Colonic mucosa (tissue), 4 donors: ENCODE results near the gene TCF7L1. TPM values are rescaled to one million over a fixed set of nuclear protein-coding genes. Genes with fewer than 3 reads are reported as not detected.
A peak's percentile ranks its signal among the peaks of the same experiment; 100 is the strongest.
"Not testable (repeated sequence)": the region's sequence is repeated elsewhere in the genome, so short reads cannot be mapped to it uniquely, and the experiment has no call there.

Experiments used
- DNase-seq: peaks from one replicate; pipeline ENCODE4 v3.0.0-alpha.2; 2020
- H3K27ac ChIP-seq: fragments of 200-600 bp; one replicate; pipeline ENCODE4 v1.8.0; 2021
- H3K27me3 ChIP-seq: fragments of 200-600 bp; one replicate; pipeline ENCODE4 v1.8.0; 2021
- H3K36me3 ChIP-seq: fragments of 200-600 bp; one replicate; pipeline ENCODE4 v1.8.0; 2021
- H3K4me1 ChIP-seq: fragments of 200-600 bp; one replicate; pipeline ENCODE4 v1.8.0; 2021; ENCODE audit warnings: mild to moderate bottlenecking
- H3K4me3 ChIP-seq: fragments of 200-600 bp; one replicate; pipeline ENCODE4 v1.8.0; 2021
- H3K9ac ChIP-seq, 2 donors: one replicate each; pipeline ENCODE4 v1.7.0; 2013; ENCODE audit warnings: control low read depth in 2 of 2, low read depth in 2 of 2, low read length in 2 of 2
- H3K9me3 ChIP-seq: fragments of 200-600 bp; one replicate; pipeline ENCODE4 v1.8.0; 2021
- CTCF ChIP-seq: fragments of 200-600 bp; IDR thresholded peaks from one replicate; pipeline ENCODE4 v1.8.0; 2022; ENCODE audit warnings: antibody characterized with exemption, mild to moderate bottlenecking
- intact Hi-C: fragments of 100-400 bp; cut with DNase I; formaldehyde crosslinking; loops from one replicate; pipeline ENCODE4 v1.14.1; 2022
- total RNA-seq, 2 donors: library from RNA; stranded (reverse); fragmentation: NEBNext Ultra II Directional in 1 of 2; extraction: Animal tissue kit (Norgen Biotek cat#: 25700) in 1 of 2; gene quantifications; one replicate each; pipeline ENCODE4 v1.2.1, GENCODE V29; 2021
- donor health status: healthy.
- donor health status: DM: no; HTN: no; CAD: no.
- donor health status: DM: no; HTN: no; CAD: no.

The TCF7L1 gene
- total RNA-seq, 2 donors from 2014 or later, result 0.99 to 3.2 TPM

- Histone ChIP-seq H3K4me1 (peaks cover 9% of the 10 kb centered on the region), H3K9ac (no peak overlapping the region), H3K9me3 (no peaks in the 10 kb centered on the region), H3K27ac (no peak overlapping the region), H3K36me3 (no peaks in the 10 kb centered on the region), H3K4me3 (no peak overlapping the region), H3K27me3 (no peaks in the 10 kb centered on the region)
- TF ChIP-seq CTCF, result no peak
- peak; percentile 57 for DNase-seq
- intact Hi-C loops, result no loop called here
These were observed 175.8 kb downstream of the TCF7L1 start for GRCh38 chr2:85308896-85309555.

- no peak for TF ChIP-seq CTCF
- Histone ChIP-seq H3K36me3 (no peaks in the 10 kb centered on the region), H3K9ac (no peak overlapping the region), H3K4me3 (no peak overlapping the region), H3K27ac (no peak overlapping the region), H3K27me3 (no peaks in the 10 kb centered on the region), H3K4me1 (peaks cover 9% of the 10 kb centered on the region), H3K9me3 (no peaks in the 10 kb centered on the region)
- intact Hi-C loops, result no loop called here
- no peak for DNase-seq
These were observed 176.6 kb downstream of the TCF7L1 start for GRCh38 chr2:85309699-85310321.

DNA sequence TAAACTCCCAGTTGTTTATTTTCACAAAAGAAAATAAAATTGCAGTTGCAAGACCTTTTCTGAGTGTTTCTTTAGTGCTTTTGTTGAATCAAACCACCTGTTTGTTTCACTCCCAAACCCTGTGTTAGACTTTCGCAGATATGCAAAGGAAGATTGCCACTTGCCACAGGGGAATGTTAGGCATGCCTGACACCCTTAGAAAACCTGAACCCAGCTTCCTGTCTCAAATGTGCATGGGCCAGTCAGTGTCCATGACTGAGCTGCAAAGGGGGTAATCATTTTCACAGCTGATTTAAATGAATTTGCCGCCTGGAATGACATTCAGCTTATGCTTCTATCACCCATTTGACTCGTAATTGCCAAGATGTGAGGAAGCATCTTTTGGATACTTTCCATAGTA is 177.1 kb downstream of the TCF7L1 start:
- no peak overlapping the region for H3K9ac ChIP-seq
- TF ChIP-seq CTCF, result no peak
- no peaks in the 10 kb centered on the region for H3K9me3 ChIP-seq

GRCh38 chr2:85312404-85312803 is 179.2 kb downstream of the TCF7L1 start:
- intact Hi-C loops, result no loop called here
- no peak for TF ChIP-seq CTCF

More for the DNA sequence above, 177.1 kb downstream of the TCF7L1 start:
- Histone ChIP-seq H3K27ac (no peak overlapping the region), H3K27me3 (no peaks in the 10 kb centered on the region), H3K4me1 (peaks cover 9% of the 10 kb centered on the region), H3K36me3 (no peaks in the 10 kb centered on the region), H3K4me3 (no peak overlapping the region)
- DNase-seq, result no peak
- intact Hi-C loops, result no loop called here

GRCh38 chr2:85314884-85315242 is 181.7 kb downstream of the TCF7L1 start:
- intact Hi-C loops, result no loop called here
- no peak overlapping the region for H3K9ac ChIP-seq
- no peak for TF ChIP-seq CTCF
- peaks cover 6% of the 10 kb centered on the region for H3K36me3 ChIP-seq
- no peaks in the 10 kb centered on the region for H3K4me1 ChIP-seq
- DNase-seq, result no peak
- H3K27me3 ChIP-seq, result no peaks in the 10 kb centered on the region
- H3K27ac ChIP-seq, result no peak overlapping the region
- no peaks in the 10 kb centered on the region for H3K9me3 ChIP-seq
- no peak overlapping the region for H3K4me3 ChIP-seq

More at GRCh38 chr2:85312404-85312803, 179.2 kb downstream of the TCF7L1 start:
- Histone ChIP-seq H3K4me3 (no peak overlapping the region), H3K27me3 (no peaks in the 10 kb centered on the region), H3K4me1 (peaks cover 9% of the 10 kb centered on the region), H3K27ac (no peak overlapping the region), H3K36me3 (peaks cover 5% of the 10 kb centered on the region), H3K9me3 (no peaks in the 10 kb centered on the region), H3K9ac (no peak overlapping the region)
- no peak for DNase-seq

GRCh38 chr2:85315921-85316320 is 182.7 kb downstream of the TCF7L1 start:
- DNase-seq, H3K4me1 ChIP-seq, H3K27ac ChIP-seq, H3K9me3 ChIP-seq, H3K4me3 ChIP-seq, H3K27me3 ChIP-seq, H3K36me3 ChIP-seq, H3K9ac ChIP-seq, intact Hi-C loops: not testable (repeated sequence)
